ENCODE data around the gene RAB23. TPM values are rescaled to one million over a fixed set of nuclear protein-coding genes. Genes with fewer than 3 reads are reported as not detected.

Gene RAB23
- total and polyA plus RNA-seq, 3 donors from 2014 or later, result 5.6 to 11.8 (median 6.0) TPM

- 30 to 40% methylated on average over 10 of the region's 10 CpGs for WGBS, 2 donors
- DNase-seq, result no peak
- TF ChIP-seq POLR2A (IDR thresholded peaks at IDR 0.05), result no peak
- no peak for TF ChIP-seq CTCF (IDR thresholded peaks at IDR 0.05)
- Histone ChIP-seq H3K4me3 (no peak overlapping the region), H3K27ac (peak overlapping the region; percentile 70 to 86), H3K9me3 (no peaks in the 10 kb centered on the region), H3K27me3 (no peaks in the 10 kb centered on the region), H3K36me3 (ENCODE audit: low read depth, missing control alignments) (no peaks in the 10 kb centered on the region), H3K4me1 (no peaks in the 10 kb centered on the region)
- intact Hi-C loops (cut with DNase I; ENCODE audit: low total_unique reads), result no loop called here
Measured at GRCh38 chr6:57257911-57258541, 35.9 kb upstream of the RAB23 start.

DNA sequence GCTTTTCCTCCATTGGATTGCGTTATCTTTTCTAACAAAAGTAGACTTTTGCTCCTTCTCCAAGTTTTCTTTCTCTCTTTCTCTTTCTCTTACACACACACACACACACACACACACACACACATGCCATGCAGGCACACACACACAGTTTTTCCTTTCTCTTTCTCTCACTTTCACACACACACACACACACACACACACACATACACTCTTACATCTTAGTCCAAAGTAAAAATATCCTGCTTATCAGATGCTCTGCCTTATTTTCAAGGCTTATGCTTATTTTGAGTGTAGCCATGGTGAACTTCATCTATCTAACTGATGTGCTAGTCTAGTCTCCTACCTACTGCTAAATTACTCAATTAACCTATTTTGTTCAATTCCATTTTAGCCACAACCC, 34.4 kb upstream of the RAB23 start:
- DNase-seq, result no peak
- Histone ChIP-seq H3K36me3 (ENCODE audit: low read depth, missing control alignments) (no peaks in the 10 kb centered on the region), H3K27me3 (no peaks in the 10 kb centered on the region), H3K4me1 (no peaks in the 10 kb centered on the region), H3K27ac (no peak overlapping the region), H3K4me3 (no peak overlapping the region), H3K9me3 (no peaks in the 10 kb centered on the region)
- TF ChIP-seq CTCF (IDR thresholded peaks at IDR 0.05) (no peak), POLR2A (IDR thresholded peaks at IDR 0.05) (no peak)
- intact Hi-C loops (cut with DNase I; ENCODE audit: low total_unique reads), result no loop called here
- 89 to 92% methylated on average over 1 of the region's 1 CpG for WGBS, 2 donors

GRCh38 chr6:57255451-57256169, 33.5 kb upstream of the RAB23 start:
- no peaks in the 10 kb centered on the region for H3K36me3 ChIP-seq (ENCODE audit: low read depth, missing control alignments)
- no peak overlapping the region for H3K27ac ChIP-seq
- no peaks in the 10 kb centered on the region for H3K9me3 ChIP-seq
- intact Hi-C loops (cut with DNase I; ENCODE audit: low total_unique reads), result no loop called here
- WGBS, 2 donors, result 77 to 83% methylated on average over 4 of the region's 4 CpGs
- no peaks in the 10 kb centered on the region for H3K4me1 ChIP-seq
- no peaks in the 10 kb centered on the region for H3K27me3 ChIP-seq
- no peak overlapping the region for H3K4me3 ChIP-seq
- DNase-seq, result no peak
- no peak for TF ChIP-seq POLR2A (IDR thresholded peaks at IDR 0.05)
- TF ChIP-seq CTCF (IDR thresholded peaks at IDR 0.05), result no peak

- H3K36me3 ChIP-seq (ENCODE audit: low read depth, missing control alignments), result no peaks in the 10 kb centered on the region
- H3K9me3 ChIP-seq, result no peaks in the 10 kb centered on the region
- 66 to 80% methylated on average over 4 of the region's 4 CpGs for WGBS, 2 donors
- H3K4me1 ChIP-seq, result no peaks in the 10 kb centered on the region
- no peak overlapping the region for H3K27ac ChIP-seq
- H3K4me3 ChIP-seq, result no peak overlapping the region
- DNase-seq, result no peak
- TF ChIP-seq CTCF (IDR thresholded peaks at IDR 0.05) (no peak), POLR2A (IDR thresholded peaks at IDR 0.05) (no peak)
- intact Hi-C loops (cut with DNase I; ENCODE audit: low total_unique reads), result no loop called here
- no peaks in the 10 kb centered on the region for H3K27me3 ChIP-seq
Measured at GRCh38 chr6:57254055-57254717, 32.1 kb upstream of the RAB23 start.
